Endothelial cell of umbilical vein (primary cell): ENCODE results near the gene SUOX. TPM values are rescaled to one million over a fixed set of nuclear protein-coding genes. Genes with fewer than 3 reads are reported as not detected.

Experiments
- BruUV-seq: library from RNA; stranded (reverse); fragments of 400-500 nt; replicated peaks from 2 replicates; lab custom pipeline; 2021; lab: Mats Ljungman, UMichigan
- CTCF ChIA-PET: fragments of 300-600, 350-600 bp; sonication (Branson Sonifier 250); formaldehyde crosslinking; loops from one replicate; lab custom pipeline; 2021; ENCODE audit warnings: antibody characterized with exemption, inconsistent platforms; lab: Charles Lee
- POLR2A ChIA-PET: fragments of 300-600, 350-600 bp; sonication (Branson Sonifier 250); formaldehyde crosslinking; loops from one replicate; lab custom pipeline; 2021; ENCODE audit warnings: antibody characterized with exemption, inconsistent platforms; lab: Charles Lee
- DNase-seq: peaks from one replicate; pipeline ENCODE4 v3.0.0-alpha.2; 2011; ENCODE audit warnings: low read depth, low spot score
- FAIRE-seq: peaks from 2 replicates; lab custom pipeline; 2011; peaks lifted over from hg19 to GRCh38; lab: Jason Lieb, UNC
- H2AFZ ChIP-seq: 2 replicates; pipeline ENCODE4 v1.6.0; 2012; ENCODE audit warnings: low read depth, low read length, control low read depth, inconsistent platforms
- H3K27ac ChIP-seq: 2 replicates; pipeline ENCODE4 v1.5.1; 2011; ENCODE audit warnings: low read depth, mild to moderate bottlenecking, control low read depth, low read length, moderate library complexity; ENCODE audit not compliant: insufficient read depth
- H3K27me3 ChIP-seq, 2 experiments: 2 replicates each; pipeline versions ENCODE4 v1.6.0 to v1.6.1; 2011; ENCODE audit warnings: low read length in 2 of 2, mixed read lengths in 1 of 2; ENCODE audit not compliant: control insufficient read depth in 2 of 2, insufficient read depth in 2 of 2
- H3K36me3 ChIP-seq, 2 experiments: 2 replicates in 1 of 2; 3 replicates in 1 of 2; pipeline ENCODE4 v1.5.1; 2011; ENCODE audit warnings: low read length in 2 of 2, mild to moderate bottlenecking in 1 of 2, moderate library complexity in 1 of 2; ENCODE audit not compliant: control insufficient read depth in 2 of 2, insufficient read depth in 2 of 2; ENCODE audit errors: extremely low read depth in 1 of 2
- H3K4me1 ChIP-seq: 3 replicates; pipeline ENCODE4 v1.5.1; 2011; ENCODE audit warnings: mild to moderate bottlenecking, low read length; ENCODE audit not compliant: control insufficient read depth, insufficient read depth; ENCODE audit errors: extremely low read depth
- H3K4me2 ChIP-seq: 2 replicates; pipeline ENCODE4 v1.6.1; 2011; ENCODE audit warnings: low read length, control low read depth, mixed read lengths; ENCODE audit not compliant: insufficient read depth
- H3K4me3 ChIP-seq, 3 experiments: fragments of 200-600 bp in 1 of 3; sonication (generic), shearing (Covaris generic) in 1 of 3; replicated peaks in 1 of 3; 2 replicates each; pipeline ENCODE4 v1.5.1; 2011 to 2016; ENCODE audit warnings: control low read depth in 3 of 3, low read length in 3 of 3, mild to moderate bottlenecking in 2 of 3, inconsistent platforms in 1 of 3, low read depth in 1 of 3, moderate library complexity in 1 of 3; ENCODE audit not compliant: insufficient read depth in 1 of 3
- H3K79me2 ChIP-seq: 2 replicates; pipeline ENCODE4 v1.6.0; 2012; ENCODE audit warnings: low read length, inconsistent platforms; ENCODE audit not compliant: control insufficient read depth, insufficient read depth
- H3K9ac ChIP-seq: replicated peaks from 2 replicates; pipeline ENCODE3; 2011; ENCODE audit warnings: low read length, control low read depth; ENCODE audit not compliant: insufficient read depth; ENCODE audit errors: extremely low read depth
- H3K9me1 ChIP-seq: replicated peaks from 3 replicates; pipeline ENCODE4 v1.6.0; 2011; ENCODE audit warnings: mild to moderate bottlenecking, low read length; ENCODE audit not compliant: control insufficient read depth, insufficient read depth; ENCODE audit errors: extremely low read depth
- H3K9me3 ChIP-seq: replicated peaks from 2 replicates; pipeline ENCODE4 v1.5.1; 2012; ENCODE audit warnings: low read length, inconsistent platforms; ENCODE audit not compliant: control insufficient read depth, insufficient read depth
- H4K20me1 ChIP-seq: replicated peaks from 2 replicates; pipeline ENCODE3; 2011; ENCODE audit warnings: mild to moderate bottlenecking, low read length; ENCODE audit not compliant: control insufficient read depth, insufficient read depth; ENCODE audit errors: extremely low read depth
- EZH2 ChIP-seq: IDR thresholded peaks from 2 replicates; pipeline ENCODE4 v1.6.1; 2012; ENCODE audit warnings: borderline replicate concordance, low read depth, mild to moderate bottlenecking, moderate library complexity, low read length, inconsistent platforms; ENCODE audit not compliant: severe bottlenecking
- FOS ChIP-seq: IDR thresholded peaks from 2 replicates; pipeline ENCODE4 v1.6.1; 2011; ENCODE audit warnings: mild to moderate bottlenecking, low read length, moderate library complexity, borderline replicate concordance; ENCODE audit not compliant: insufficient read depth
- GATA2 ChIP-seq: IDR thresholded peaks from 2 replicates; pipeline ENCODE4 v1.7.0; 2011; ENCODE audit warnings: low read depth, mild to moderate bottlenecking, moderate library complexity, mixed read lengths, low read length; ENCODE audit not compliant: insufficient read length, insufficient read depth
- JUN ChIP-seq: IDR thresholded peaks from 2 replicates; pipeline ENCODE4 v1.6.1; 2011; ENCODE audit warnings: borderline replicate concordance, low read depth; ENCODE audit not compliant: insufficient read length, insufficient read depth
- MYC ChIP-seq: IDR thresholded peaks from one replicate; pipeline ENCODE4 v1.6.1; 2011; ENCODE audit warnings: mild to moderate bottlenecking, low read depth, low read length
- POLR2A ChIP-seq: IDR thresholded peaks from 2 replicates; pipeline ENCODE4 v1.6.1; 2012; ENCODE audit warnings: low read depth, mild to moderate bottlenecking, control low read depth, low read length
- POLR2AphosphoS5 ChIP-seq: IDR thresholded peaks from 2 replicates; pipeline ENCODE4 v1.6.1; 2012; ENCODE audit warnings: low read depth, mild to moderate bottlenecking, control low read depth, low read length, moderate library complexity; ENCODE audit not compliant: insufficient read depth
- dilution Hi-C: fragments of 300-500 bp; cut with MboI; formaldehyde crosslinking; loops from one replicate; pipeline ENCODE4 v1.15.0; 2019; ENCODE audit warnings: low sequenced_read_pairs; ENCODE audit not compliant: extremely low pct_ligation_motif_present
- intact Hi-C: fragments of 100-400 bp; cut with micrococcal nuclease; formaldehyde crosslinking; loops from one replicate; pipeline ENCODE4 v1.10.0; 2022
- polyA plus RNA-seq, 4 experiments: library from polyadenylated mRNA; depleted of rRNA in 3 of 4; stranded (reverse) in 3 of 4; unstranded in 1 of 4; fragments of >200 nt; gene quantifications; 2 replicates each; pipeline versions ENCODE4 v1.2.1 to v1.2.3, GENCODE V29; 2011 to 2012; ENCODE audit warnings: missing spikeins in 1 of 4
- total RNA-seq: library from RNA; stranded (reverse); gene quantifications from 2 replicates; pipeline ENCODE4 v1.2.3, GENCODE V29; 2021
- TF ChIP-seq, protein P1 (sequence below): IDR thresholded peaks from 2 replicates; pipeline ENCODE4 v1.6.1; 2011; ENCODE audit not compliant: insufficient read depth, insufficient read length
- TF ChIP-seq, protein P2 (sequence below), 2 donors: IDR thresholded peaks; 1 replicate in 1 of 2; 2 replicates in 1 of 2; pipeline ENCODE4 v1.5.1; 2011; ENCODE audit warnings: low read length in 2 of 2, mild to moderate bottlenecking in 2 of 2, moderate library complexity in 2 of 2, control low read depth in 1 of 2, inconsistent platforms in 1 of 2, low read depth in 1 of 2; ENCODE audit not compliant: insufficient read depth in 1 of 2; ENCODE audit errors: extremely low read depth in 1 of 2

The SUOX gene
- total and polyA plus RNA-seq, 2 donors (not counting 3 experiments of a cell fraction or from before 2014, with no cell fraction given): 24.3 to 31.4 TPM

DNA sequence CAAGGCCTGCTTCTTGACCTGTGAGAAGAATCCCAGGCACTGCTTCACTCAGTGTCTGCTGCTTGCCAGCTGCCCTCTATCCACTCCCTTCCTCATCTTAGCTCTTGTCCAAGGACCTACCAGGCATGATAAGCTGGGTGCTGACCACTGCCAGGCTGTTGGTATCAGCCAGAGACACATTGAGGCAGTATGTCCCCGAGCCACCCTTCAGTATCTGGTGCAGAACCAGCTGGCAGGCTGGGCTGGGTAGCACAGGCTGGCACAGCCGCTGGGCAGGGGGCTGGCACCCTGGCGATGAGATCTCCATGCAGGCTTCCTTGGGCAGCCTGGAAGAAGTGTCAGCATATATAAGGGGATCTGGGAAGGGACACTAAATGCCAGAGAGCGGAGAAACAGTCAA, 41.7 kb upstream of the SUOX start:
- TF ChIP-seq POLR2A (no peak), JUN (no peak), GATA2 (no peak), MYC (no peak), EZH2 (no peak), POLR2AphosphoS5 (no peak), FOS (no peak)
- TF ChIP-seq, protein P1, sequence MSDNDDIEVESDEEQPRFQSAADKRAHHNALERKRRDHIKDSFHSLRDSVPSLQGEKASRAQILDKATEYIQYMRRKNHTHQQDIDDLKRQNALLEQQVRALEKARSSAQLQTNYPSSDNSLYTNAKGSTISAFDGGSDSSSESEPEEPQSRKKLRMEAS: no peak
- TF ChIP-seq, protein P2, sequence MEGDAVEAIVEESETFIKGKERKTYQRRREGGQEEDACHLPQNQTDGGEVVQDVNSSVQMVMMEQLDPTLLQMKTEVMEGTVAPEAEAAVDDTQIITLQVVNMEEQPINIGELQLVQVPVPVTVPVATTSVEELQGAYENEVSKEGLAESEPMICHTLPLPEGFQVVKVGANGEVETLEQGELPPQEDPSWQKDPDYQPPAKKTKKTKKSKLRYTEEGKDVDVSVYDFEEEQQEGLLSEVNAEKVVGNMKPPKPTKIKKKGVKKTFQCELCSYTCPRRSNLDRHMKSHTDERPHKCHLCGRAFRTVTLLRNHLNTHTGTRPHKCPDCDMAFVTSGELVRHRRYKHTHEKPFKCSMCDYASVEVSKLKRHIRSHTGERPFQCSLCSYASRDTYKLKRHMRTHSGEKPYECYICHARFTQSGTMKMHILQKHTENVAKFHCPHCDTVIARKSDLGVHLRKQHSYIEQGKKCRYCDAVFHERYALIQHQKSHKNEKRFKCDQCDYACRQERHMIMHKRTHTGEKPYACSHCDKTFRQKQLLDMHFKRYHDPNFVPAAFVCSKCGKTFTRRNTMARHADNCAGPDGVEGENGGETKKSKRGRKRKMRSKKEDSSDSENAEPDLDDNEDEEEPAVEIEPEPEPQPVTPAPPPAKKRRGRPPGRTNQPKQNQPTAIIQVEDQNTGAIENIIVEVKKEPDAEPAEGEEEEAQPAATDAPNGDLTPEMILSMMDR (IDR thresholded peaks at IDR 0.05; ENCODE audit: extremely low read depth in 1 of 2, insufficient read depth in 1 of 2, low read depth in 1 of 2, low read length in 2 of 2): no peak
- Histone ChIP-seq H3K9me1 (no peaks in the 10 kb centered on the region), H3K4me3 (no peak overlapping the region), H2AFZ (no peak overlapping the region), H3K9me3 (no peaks in the 10 kb centered on the region), H3K27ac (no peak overlapping the region), H3K27me3 (no peaks in the 10 kb centered on the region), H4K20me1 (no peaks in the 10 kb centered on the region), H3K4me1 (no peaks in the 10 kb centered on the region), H3K9ac (no peak overlapping the region), H3K79me2 (no peaks in the 10 kb centered on the region), H3K36me3 (peaks cover 3 to 22% of the 10 kb centered on the region in 2 experiments), H3K4me2 (no peak overlapping the region)
- no TSS peak for BruUV-seq
- dilution Hi-C loops: no loop called here
- no peak for DNase-seq
- FAIRE-seq: no peak
- ChIA-PET POLR2A (interaction anchor here (0.6 kb wide), 1 partner anchor 97 kb away, joined by 3 read pairs; no protein-coding TSS in a partner anchor), CTCF (interaction anchor here (0.7 to 2.1 kb wide), 5 partner anchors 13 to 75 kb away, joined by 3 to 7 read pairs (median 5); no protein-coding TSS in a partner anchor)
- intact Hi-C loops: no loop called here
